Mesenchymal stem cell (in vitro differentiated cells and primary cell): ENCODE results near the gene GLI3.
"Not testable (repeated sequence)": the region's sequence is repeated elsewhere in the genome, so short reads cannot be mapped to it uniquely, and the experiment has no call there.

Experiments
- DNase-seq: peaks from one replicate; pipeline ENCODE4 v3.0.0-alpha.2; 2013
- H2AFZ ChIP-seq: one replicate; pipeline ENCODE4 v1.6.1; 2013; ENCODE audit warnings: low read depth, mild to moderate bottlenecking, control low read depth, inconsistent platforms, low read length, moderate library complexity
- H2AK5ac ChIP-seq: 2 replicates; pipeline ENCODE4 v1.6.1; 2013; ENCODE audit warnings: low read length, moderate library complexity, mild to moderate bottlenecking, inconsistent platforms; ENCODE audit not compliant: severe bottlenecking
- H2BK120ac ChIP-seq: one replicate; pipeline ENCODE4 v1.6.1; 2013; ENCODE audit warnings: low read depth, mild to moderate bottlenecking, inconsistent platforms, low read length, moderate library complexity
- H2BK12ac ChIP-seq, 2 experiments: one replicate each; pipeline ENCODE4 v1.6.1; 2013; ENCODE audit warnings: inconsistent platforms in 2 of 2, low read length in 2 of 2, mild to moderate bottlenecking in 2 of 2, moderate library complexity in 2 of 2, control low read depth in 1 of 2
- H2BK15ac ChIP-seq: one replicate; pipeline ENCODE4 v1.6.1; 2013; ENCODE audit warnings: mild to moderate bottlenecking, low read depth, inconsistent platforms; ENCODE audit not compliant: poor library complexity, severe bottlenecking
- H2BK5ac ChIP-seq: 2 replicates; pipeline ENCODE4 v1.6.1; 2013; ENCODE audit warnings: low read depth, mild to moderate bottlenecking, low read length, control low read depth, inconsistent platforms; ENCODE audit not compliant: poor library complexity, severe bottlenecking
- H3K14ac ChIP-seq, 2 experiments: one replicate each; pipeline ENCODE4 v1.6.1; 2013; ENCODE audit warnings: inconsistent platforms in 2 of 2, low read length in 2 of 2, control low read depth in 1 of 2, mild to moderate bottlenecking in 1 of 2, moderate library complexity in 1 of 2
- H3K18ac ChIP-seq, 2 experiments: one replicate each; pipeline ENCODE4 v1.6.1; 2013; ENCODE audit warnings: inconsistent platforms in 2 of 2, low read length in 2 of 2, control low read depth in 1 of 2, low read depth in 1 of 2, mild to moderate bottlenecking in 1 of 2
- H3K23ac ChIP-seq, 2 experiments: one replicate each; pipeline ENCODE4 v1.6.1; 2013; ENCODE audit warnings: inconsistent platforms in 2 of 2, low read length in 2 of 2, mild to moderate bottlenecking in 2 of 2, moderate library complexity in 2 of 2, control low read depth in 1 of 2
- H3K27ac ChIP-seq: 2 replicates; pipeline ENCODE4 v1.5.1; 2013; ENCODE audit warnings: mild to moderate bottlenecking, moderate library complexity, low read length, control low read depth, inconsistent platforms; ENCODE audit not compliant: poor library complexity, severe bottlenecking
- H3K27me3 ChIP-seq, 2 experiments: 2 replicates each; pipeline versions ENCODE4 v1.6.1 to v1.7.0; 2013; ENCODE audit warnings: low read length in 2 of 2, mild to moderate bottlenecking in 2 of 2, moderate library complexity in 2 of 2, control low read depth in 1 of 2, inconsistent platforms in 1 of 2; ENCODE audit not compliant: control insufficient read depth in 1 of 2, insufficient read depth in 1 of 2
- H3K36me3 ChIP-seq, 2 experiments: 2 replicates each; pipeline versions ENCODE4 v1.6.1 to v1.7.0; 2013; ENCODE audit warnings: low read length in 2 of 2, control low read depth in 1 of 2, inconsistent platforms in 1 of 2, low read depth in 1 of 2, mild to moderate bottlenecking in 1 of 2; ENCODE audit not compliant: insufficient read depth in 2 of 2, control insufficient read depth in 1 of 2
- H3K4ac ChIP-seq, 2 experiments: one replicate each; pipeline ENCODE4 v1.6.1; 2013; ENCODE audit warnings: inconsistent platforms in 2 of 2, low read length in 2 of 2, mild to moderate bottlenecking in 2 of 2, moderate library complexity in 2 of 2, control low read depth in 1 of 2, low read depth in 1 of 2
- H3K4me1 ChIP-seq: 2 replicates; pipeline ENCODE4 v1.6.1; 2013; ENCODE audit warnings: low read depth, low read length, control low read depth; ENCODE audit not compliant: control insufficient read depth, insufficient read depth
- H3K4me2 ChIP-seq: 2 replicates; pipeline ENCODE4 v1.6.1; 2013; ENCODE audit warnings: low read length, mild to moderate bottlenecking, inconsistent platforms; ENCODE audit not compliant: poor library complexity, severe bottlenecking
- H3K4me3 ChIP-seq, 2 experiments: 2 replicates each; pipeline versions ENCODE4 v1.5.1 to v1.7.0; 2013; ENCODE audit warnings: low read length in 2 of 2, mild to moderate bottlenecking in 2 of 2, control low read depth in 1 of 2, low read depth in 1 of 2; ENCODE audit not compliant: insufficient read depth in 1 of 2
- H3K79me1 ChIP-seq: replicated peaks from 2 replicates; pipeline ENCODE4 v1.6.1; 2013; ENCODE audit warnings: mild to moderate bottlenecking, control low read depth, low read length, inconsistent platforms; ENCODE audit not compliant: poor library complexity, severe bottlenecking
- H3K9ac ChIP-seq: 2 replicates; pipeline ENCODE4 v1.7.0; 2013; ENCODE audit warnings: mild to moderate bottlenecking, low read length, moderate library complexity
- H3K9me3 ChIP-seq: 2 replicates; pipeline ENCODE4 v1.7.0; 2013; ENCODE audit warnings: mild to moderate bottlenecking, low read length; ENCODE audit not compliant: control insufficient read depth
- H4K8ac ChIP-seq: one replicate; pipeline ENCODE4 v1.6.1; 2013; ENCODE audit warnings: inconsistent platforms, mild to moderate bottlenecking, low read length, moderate library complexity
- H4K91ac ChIP-seq: one replicate; pipeline ENCODE4 v1.6.1; 2013; ENCODE audit warnings: mild to moderate bottlenecking, low read length, inconsistent platforms
- WGBS: methylation state at CpG from one replicate; pipeline ENCODE4 v1.1.7; 2013; ENCODE audit warnings: mixed read lengths; 5-methylcytosine and 5-hydroxymethylcytosine counted together

The GLI3 gene

GRCh38 chr7:42210779-42211178, 26.2 kb downstream of the GLI3 start:
- Histone ChIP-seq H3K9ac (no peak overlapping the region), H4K8ac (no peak overlapping the region), H2BK15ac (no peak overlapping the region), H3K14ac (no peak overlapping the region), H3K27me3 (no peaks in the 10 kb centered on the region), H2AK5ac (no peak overlapping the region), H2BK120ac (no peak overlapping the region), H3K23ac (no peak overlapping the region), H2BK5ac (no peak overlapping the region), H4K91ac (no peak overlapping the region), H3K79me1 (peaks cover 10% of the 10 kb centered on the region), H3K9me3 (no peaks in the 10 kb centered on the region), H3K18ac (peak overlapping the region in 1 of 2 experiments; percentile 11), H3K36me3 (peaks cover 0 to 24% of the 10 kb centered on the region in 2 experiments), H2AFZ (no peak overlapping the region), H3K4me2 (no peak overlapping the region), H3K27ac (no peak overlapping the region), H2BK12ac (no peak overlapping the region), H3K4me1 (no peaks in the 10 kb centered on the region), H3K4ac (no peak overlapping the region), H3K4me3 (no peak overlapping the region)
- WGBS = 100% methylated on average over 3 of the region's 3 CpGs
- no peak for DNase-seq

- WGBS = no CpG with 5 or more reads among the region's 3 CpGs
- Histone ChIP-seq H3K36me3 (peaks cover 0 to 22% of the 10 kb centered on the region in 2 experiments), H3K79me1 (peaks cover 10% of the 10 kb centered on the region)
Observed at GRCh38 chr7:42210333-42210732, 26.7 kb downstream of the GLI3 start.

GRCh38 chr7:42209085-42209484, 27.9 kb downstream of the GLI3 start:
- H3K36me3 ChIP-seq = peaks cover 0 to 21% of the 10 kb centered on the region in 2 experiments
- not testable (repeated sequence) for H3K23ac ChIP-seq, H3K27me3 ChIP-seq, H3K9me3 ChIP-seq, H4K8ac ChIP-seq, H2BK120ac ChIP-seq, H3K27ac ChIP-seq, H2BK5ac ChIP-seq, H3K4me3 ChIP-seq, H4K91ac ChIP-seq, H3K4me2 ChIP-seq, H3K4me1 ChIP-seq, H2BK12ac ChIP-seq, H3K4ac ChIP-seq, H3K18ac ChIP-seq, DNase-seq, H3K14ac ChIP-seq, H3K9ac ChIP-seq, H2AK5ac ChIP-seq, H2AFZ ChIP-seq, H2BK15ac ChIP-seq
- H3K79me1 ChIP-seq = peaks cover 12% of the 10 kb centered on the region

More at GRCh38 chr7:42210333-42210732, 26.7 kb downstream of the GLI3 start:
- H4K91ac ChIP-seq = no peak overlapping the region
- H3K27ac ChIP-seq = no peak overlapping the region
- no peak overlapping the region for H2AFZ ChIP-seq
- H3K4me3 ChIP-seq = no peak overlapping the region
- no peaks in the 10 kb centered on the region for H3K27me3 ChIP-seq
- H2BK120ac ChIP-seq = no peak overlapping the region
- H3K9me3 ChIP-seq = no peaks in the 10 kb centered on the region
- H3K9ac ChIP-seq = no peak overlapping the region
- no peak overlapping the region for H3K18ac ChIP-seq
- H3K4ac ChIP-seq = no peak overlapping the region
- H2AK5ac ChIP-seq = no peak overlapping the region
- no peak overlapping the region for H2BK12ac ChIP-seq
- H3K23ac ChIP-seq = no peak overlapping the region
- no peak overlapping the region for H2BK5ac ChIP-seq
- DNase-seq = no peak
- H2BK15ac ChIP-seq = no peak overlapping the region
- no peak overlapping the region for H3K4me2 ChIP-seq
- H3K14ac ChIP-seq = no peak overlapping the region
- no peaks in the 10 kb centered on the region for H3K4me1 ChIP-seq
- no peak overlapping the region for H4K8ac ChIP-seq

DNA sequence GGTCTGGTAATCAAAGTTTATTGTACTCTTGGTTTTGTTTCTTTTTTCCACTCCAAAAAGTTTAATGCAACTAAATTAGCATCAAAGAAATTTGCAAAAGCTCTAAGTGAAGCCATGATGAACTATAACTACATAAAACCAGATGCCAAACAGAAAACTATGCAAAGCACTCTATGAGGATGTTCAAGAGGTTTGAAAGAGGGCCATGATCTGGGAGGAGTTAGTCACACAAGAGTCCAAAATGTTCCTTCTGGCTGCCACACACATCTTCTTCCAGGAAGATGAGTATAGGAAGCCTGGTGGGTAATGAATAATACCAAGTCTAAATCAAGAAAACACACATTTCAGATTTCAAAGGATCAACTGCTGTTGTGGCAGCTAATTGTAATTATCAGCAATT, 28.4 kb downstream of the GLI3 start:
- Histone ChIP-seq H2AK5ac (no peak overlapping the region), H3K36me3 (peaks cover 0 to 19% of the 10 kb centered on the region in 2 experiments), H2BK120ac (no peak overlapping the region), H3K27me3 (no peaks in the 10 kb centered on the region), H3K9me3 (no peaks in the 10 kb centered on the region), H2BK12ac (no peak overlapping the region), H3K18ac (no peak overlapping the region), H3K4me3 (no peak overlapping the region), H3K79me1 (peaks cover 13% of the 10 kb centered on the region), H4K91ac (no peak overlapping the region), H3K4ac (no peak overlapping the region), H3K23ac (no peak overlapping the region), H3K14ac (no peak overlapping the region), H3K9ac (no peak overlapping the region), H3K4me2 (no peak overlapping the region), H2BK5ac (no peak overlapping the region), H4K8ac (no peak overlapping the region), H2AFZ (no peak overlapping the region), H3K27ac (no peak overlapping the region), H3K4me1 (no peaks in the 10 kb centered on the region), H2BK15ac (no peak overlapping the region)
- no peak for DNase-seq
